Stimulated activated CD8-positive, alpha-beta memory T cell treated with anti-CD3 and anti-CD28 coated beads, Interleukin-12 subunit alpha, Interleukin-12 subunit beta, amount 100 ng/mL, for 1 hour (primary cell): ENCODE results near the gene FDPS.

Experiments
- DNase-seq: peaks from one replicate; pipeline ENCODE4 v3.0.0-alpha.2; 2020; ENCODE audit warnings: low read depth

FDPS gene

GRCh38 chr1:155308493-155309422 lies at the start of gene FDPS:
Gene FDPS (plus strand): TSS chr1:155308866. CDS start chr1:155309790, 924 bp downstream.
- DNase-seq: peak; percentile 95

- no peak for DNase-seq
Measured at GRCh38 chr1:155260276-155260675, 48.4 kb upstream of the FDPS start.

GRCh38 chr1:155261493-155261851 lies 47.2 kb upstream of the FDPS start:
- DNase-seq: no peak

GRCh38 chr1:155261852-155262673 lies 46.6 kb upstream of the FDPS start, which contains the start of gene SCAMP3:
Gene SCAMP3 (minus strand): TSS chr1:155262360. CDS start chr1:155262151, 209 bp downstream.
- peak; percentile 80 for DNase-seq

- DNase-seq: no peak
Measured at GRCh38 chr1:155263067-155263466, 45.6 kb upstream of the FDPS start.

GRCh38 chr1:155266553-155266952 lies 42.1 kb upstream of the FDPS start:
- DNase-seq: no peak

GRCh38 chr1:155267373-155267772 lies 41.3 kb upstream of the FDPS start:
- no peak for DNase-seq

- DNase-seq: no peak
Measured at GRCh38 chr1:155268630-155269029, 40.0 kb upstream of the FDPS start.

GRCh38 chr1:155269381-155269780 lies 39.3 kb upstream of the FDPS start:
- no peak for DNase-seq

- no peak for DNase-seq
Measured at GRCh38 chr1:155272466-155273342, 36.0 kb upstream of the FDPS start.

- DNase-seq: peak; percentile 92
Measured at GRCh38 chr1:155273343-155274245, 35.1 kb upstream of the FDPS start, which contains the start of gene CLK2. Gene CLK2 (minus strand): TSS chr1:155273504. CDS start chr1:155270977, 2,527 bp downstream.

GRCh38 chr1:155277070-155277901 lies 31.4 kb upstream of the FDPS start, which contains the start of gene HCN3:
Gene HCN3 (plus strand): TSS chr1:155277463. CDS start chr1:155277591, 128 bp downstream.
- DNase-seq: peak; percentile 83

- DNase-seq: peak; percentile 45
Measured at GRCh38 chr1:155277902-155278688, 30.6 kb upstream of the FDPS start.

- DNase-seq: no peak
Measured at GRCh38 chr1:155278689-155279160, 29.9 kb upstream of the FDPS start.

GRCh38 chr1:155279268-155279667 lies 29.4 kb upstream of the FDPS start:
- no peak for DNase-seq

GRCh38 chr1:155282488-155283091 lies 26.1 kb upstream of the FDPS start:
- no peak for DNase-seq

- no peak for DNase-seq
Measured at GRCh38 chr1:155284476-155284875, 24.2 kb upstream of the FDPS start.

- no peak for DNase-seq
Measured at GRCh38 chr1:155285063-155285462, 23.6 kb upstream of the FDPS start.
